Measurements from ENCODE around the gene DLG2.

DNA sequence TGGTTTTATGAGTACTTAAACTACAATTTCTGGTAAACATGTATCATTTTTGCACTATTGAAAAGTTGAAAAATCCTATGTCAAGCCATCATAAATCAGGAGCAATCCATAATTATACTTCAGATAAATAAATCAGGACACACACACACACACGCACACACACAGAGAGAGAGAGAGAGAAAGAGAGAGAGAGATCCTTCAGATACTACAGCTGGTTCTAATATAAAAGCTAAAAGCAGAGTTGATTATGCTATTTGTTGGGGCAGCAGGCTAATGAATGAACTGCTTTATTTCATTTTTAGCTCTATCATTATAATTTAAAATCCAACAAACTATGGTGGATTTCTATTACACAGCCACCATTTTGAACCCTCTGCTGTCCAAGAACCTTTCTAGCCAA is 2018.6 kb downstream of the DLG2 start:
- TF ChIP-seq, protein P1, sequence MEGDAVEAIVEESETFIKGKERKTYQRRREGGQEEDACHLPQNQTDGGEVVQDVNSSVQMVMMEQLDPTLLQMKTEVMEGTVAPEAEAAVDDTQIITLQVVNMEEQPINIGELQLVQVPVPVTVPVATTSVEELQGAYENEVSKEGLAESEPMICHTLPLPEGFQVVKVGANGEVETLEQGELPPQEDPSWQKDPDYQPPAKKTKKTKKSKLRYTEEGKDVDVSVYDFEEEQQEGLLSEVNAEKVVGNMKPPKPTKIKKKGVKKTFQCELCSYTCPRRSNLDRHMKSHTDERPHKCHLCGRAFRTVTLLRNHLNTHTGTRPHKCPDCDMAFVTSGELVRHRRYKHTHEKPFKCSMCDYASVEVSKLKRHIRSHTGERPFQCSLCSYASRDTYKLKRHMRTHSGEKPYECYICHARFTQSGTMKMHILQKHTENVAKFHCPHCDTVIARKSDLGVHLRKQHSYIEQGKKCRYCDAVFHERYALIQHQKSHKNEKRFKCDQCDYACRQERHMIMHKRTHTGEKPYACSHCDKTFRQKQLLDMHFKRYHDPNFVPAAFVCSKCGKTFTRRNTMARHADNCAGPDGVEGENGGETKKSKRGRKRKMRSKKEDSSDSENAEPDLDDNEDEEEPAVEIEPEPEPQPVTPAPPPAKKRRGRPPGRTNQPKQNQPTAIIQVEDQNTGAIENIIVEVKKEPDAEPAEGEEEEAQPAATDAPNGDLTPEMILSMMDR (IDR thresholded peaks at IDR 0.05 in 2 of 3, conservative IDR thresholded peaks at IDR 0.05 in 1 of 3; ENCODE audit: insufficient read depth in 2 of 3, low read depth in 1 of 3, low read length in 3 of 3), result no peak
- no peak for TF ChIP-seq YY1 (IDR thresholded peaks at IDR 0.05; ENCODE audit: borderline replicate concordance in 1 of 3, control insufficient read depth in 1 of 3, extremely low read depth in 1 of 3, insufficient read depth in 3 of 3, insufficient read length in 1 of 3, insufficient replicate concordance in 2 of 3, low read depth in 1 of 3, low read length in 2 of 3)
- TF ChIP-seq, protein P2, sequence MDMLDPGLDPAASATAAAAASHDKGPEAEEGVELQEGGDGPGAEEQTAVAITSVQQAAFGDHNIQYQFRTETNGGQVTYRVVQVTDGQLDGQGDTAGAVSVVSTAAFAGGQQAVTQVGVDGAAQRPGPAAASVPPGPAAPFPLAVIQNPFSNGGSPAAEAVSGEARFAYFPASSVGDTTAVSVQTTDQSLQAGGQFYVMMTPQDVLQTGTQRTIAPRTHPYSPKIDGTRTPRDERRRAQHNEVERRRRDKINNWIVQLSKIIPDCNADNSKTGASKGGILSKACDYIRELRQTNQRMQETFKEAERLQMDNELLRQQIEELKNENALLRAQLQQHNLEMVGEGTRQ (CRISPR knock-in tag; IDR thresholded peaks at IDR 0.05), result no peak
- TF ChIP-seq BRF2 (IDR thresholded peaks at IDR 0.05; ENCODE audit: borderline replicate concordance, insufficient read depth, insufficient read length), result no peak
- no peak for TF ChIP-seq ZNF274 (IDR thresholded peaks at IDR 0.05; ENCODE audit: borderline replicate concordance, low read depth, low read length)
- TF ChIP-seq MYNN (IDR thresholded peaks at IDR 0.05), result no peak
- no peak for TF ChIP-seq MYNN (CRISPR knock-in tag; IDR thresholded peaks at IDR 0.05)
- no peak for TF ChIP-seq SOX6 (IDR thresholded peaks at IDR 0.05)
- no peak for TF ChIP-seq BRCA1 (IDR thresholded peaks at IDR 0.05)
- no peak for TF ChIP-seq BRCA1 (CRISPR knock-in tag; IDR thresholded peaks at IDR 0.05)
- TF ChIP-seq EP300 (IDR thresholded peaks at IDR 0.05; ENCODE audit: low read length), result no peak
- TF ChIP-seq, protein P3, sequence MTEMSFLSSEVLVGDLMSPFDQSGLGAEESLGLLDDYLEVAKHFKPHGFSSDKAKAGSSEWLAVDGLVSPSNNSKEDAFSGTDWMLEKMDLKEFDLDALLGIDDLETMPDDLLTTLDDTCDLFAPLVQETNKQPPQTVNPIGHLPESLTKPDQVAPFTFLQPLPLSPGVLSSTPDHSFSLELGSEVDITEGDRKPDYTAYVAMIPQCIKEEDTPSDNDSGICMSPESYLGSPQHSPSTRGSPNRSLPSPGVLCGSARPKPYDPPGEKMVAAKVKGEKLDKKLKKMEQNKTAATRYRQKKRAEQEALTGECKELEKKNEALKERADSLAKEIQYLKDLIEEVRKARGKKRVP (CRISPR knock-in tag; IDR thresholded peaks at IDR 0.05), result no peak
- TF ChIP-seq ZBTB7A (IDR thresholded peaks at IDR 0.05; ENCODE audit: borderline replicate concordance, control insufficient read depth, low read depth, low read length), result no peak
- TF ChIP-seq NR3C1 (CRISPR knock-in tag; IDR thresholded peaks at IDR 0.05), result no peak
- no peak for TF ChIP-seq TEAD2 (tag; IDR thresholded peaks at IDR 0.05)

Measured in K562 (cell line).